Astrocyte (in vitro differentiated cells and primary cell): Measurements from ENCODE around the gene ZNF609. TPM values are rescaled to one million over a fixed set of nuclear protein-coding genes. Genes with fewer than 3 reads are reported as not detected.
A peak's percentile ranks its signal among the peaks of the same experiment; 100 is the strongest.

Experiments
- DNase-seq: peaks from one replicate; pipeline ENCODE4 v3.0.0-alpha.2; 2010; ENCODE audit warnings: low read depth
- FAIRE-seq: peaks from 2 replicates; lab custom pipeline; 2011; peaks lifted over from hg19 to GRCh38; lab: Jason Lieb, UNC
- H2AFZ ChIP-seq: 2 replicates; pipeline ENCODE4 v1.6.0; 2012; ENCODE audit warnings: low read depth, low read length, inconsistent platforms
- H3K27ac ChIP-seq: 2 replicates; pipeline ENCODE4 v1.5.1; 2011; ENCODE audit warnings: low read depth, low read length, inconsistent platforms
- H3K27me3 ChIP-seq: 2 replicates; pipeline ENCODE4 v1.6.0; 2011; ENCODE audit warnings: low read length, inconsistent platforms; ENCODE audit not compliant: insufficient read depth
- H3K36me3 ChIP-seq: 2 replicates; pipeline ENCODE4 v1.5.1; 2011; ENCODE audit warnings: low read length, inconsistent platforms; ENCODE audit not compliant: insufficient read depth
- H3K4me1 ChIP-seq: 2 replicates; pipeline ENCODE4 v1.5.1; 2011; ENCODE audit warnings: low read length, inconsistent platforms; ENCODE audit not compliant: insufficient read depth
- H3K4me2 ChIP-seq: 2 replicates; pipeline ENCODE4 v1.6.0; 2012; ENCODE audit warnings: low read length, inconsistent platforms
- H3K4me3 ChIP-seq: 2 replicates; pipeline ENCODE4 v1.5.1; 2011; ENCODE audit warnings: low read depth, mild to moderate bottlenecking, low read length, inconsistent platforms; ENCODE audit not compliant: insufficient read depth
- H3K79me2 ChIP-seq: 2 replicates; pipeline ENCODE4 v1.6.0; 2012; ENCODE audit warnings: mild to moderate bottlenecking, low read length, inconsistent platforms; ENCODE audit not compliant: insufficient read depth
- H3K9ac ChIP-seq: 2 replicates; pipeline ENCODE4 v1.6.0; 2012; ENCODE audit warnings: mild to moderate bottlenecking, low read length, inconsistent platforms
- H3K9me3 ChIP-seq: 2 replicates; pipeline ENCODE4 v1.5.1; 2012; ENCODE audit warnings: low read depth, mild to moderate bottlenecking, low read length, inconsistent platforms; ENCODE audit not compliant: insufficient read depth
- H4K20me1 ChIP-seq: 2 replicates; pipeline ENCODE4 v1.6.0; 2012; ENCODE audit warnings: low read length, inconsistent platforms; ENCODE audit not compliant: insufficient read depth
- H3K27ac Mint-ChIP-seq: one replicate; pipeline ENCODE4 v1.8.0; 2021; ENCODE audit warnings: mild to moderate bottlenecking, mixed read lengths; ENCODE audit not compliant: unreplicated experiment
- H3K27me3 Mint-ChIP-seq: one replicate; pipeline ENCODE4 v1.8.0; 2021; ENCODE audit warnings: low read depth, mixed read lengths; ENCODE audit not compliant: unreplicated experiment
- H3K36me3 Mint-ChIP-seq: one replicate; pipeline ENCODE4 v1.8.0; 2021; ENCODE audit warnings: low read depth, mixed read lengths; ENCODE audit not compliant: unreplicated experiment
- H3K4me1 Mint-ChIP-seq: one replicate; pipeline ENCODE4 v1.8.0; 2021; ENCODE audit warnings: low read depth, mixed read lengths; ENCODE audit not compliant: unreplicated experiment
- H3K4me3 Mint-ChIP-seq: one replicate; pipeline ENCODE4 v1.8.0; 2021; ENCODE audit warnings: mild to moderate bottlenecking, moderate library complexity, mixed read lengths; ENCODE audit not compliant: unreplicated experiment
- H3K9me3 Mint-ChIP-seq: one replicate; pipeline ENCODE4 v1.8.0; 2021; ENCODE audit warnings: mild to moderate bottlenecking, mixed read lengths; ENCODE audit not compliant: unreplicated experiment
- CTCF ChIP-seq: IDR thresholded peaks from 2 replicates; pipeline ENCODE4 v1.5.1; 2011; ENCODE audit warnings: low read depth, mild to moderate bottlenecking, inconsistent platforms, low read length, moderate library complexity; ENCODE audit not compliant: insufficient read depth
- EZH2 ChIP-seq: IDR thresholded peaks from 2 replicates; pipeline ENCODE4 v1.6.1; 2012; ENCODE audit warnings: mild to moderate bottlenecking, low read length, inconsistent platforms; ENCODE audit not compliant: insufficient read depth
- total RNA-seq: library from RNA; stranded (reverse); gene quantifications from 2 replicates; pipeline ENCODE4 v1.2.1, GENCODE V29; 2021

ZNF609 gene
- total RNA-seq, 1 donor from 2014 or later = 38.5 TPM

DNA sequence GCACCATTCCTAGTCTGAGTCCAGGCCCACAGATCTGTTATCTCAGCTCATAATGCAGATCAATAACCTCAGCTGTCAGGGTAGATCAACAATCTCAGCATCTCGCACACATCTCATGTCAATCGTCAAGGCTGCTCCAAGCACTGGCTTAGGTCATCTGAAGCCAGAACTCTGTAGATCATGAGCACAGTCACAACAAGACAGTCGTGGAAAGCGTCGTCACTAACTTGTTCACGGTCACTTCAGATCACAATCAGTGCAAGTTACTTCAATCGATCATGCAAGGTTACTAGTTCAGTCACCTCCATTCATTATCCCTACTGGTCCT is 243.2 kb downstream of the ZNF609 start:
- Histone ChIP-seq H3K9ac (peak overlapping the region; percentile 79), H4K20me1 (peaks cover 41% of the 10 kb centered on the region), H3K79me2 (peaks cover 44% of the 10 kb centered on the region), H3K4me1 (peaks cover 43% of the 10 kb centered on the region), H2AFZ (peak overlapping the region; percentile 88), H3K27ac (peak overlapping the region; percentile 58), H3K36me3 (no peaks in the 10 kb centered on the region), H3K4me2 (peak overlapping the region; percentile 86), H3K4me3 (peak overlapping the region; percentile 68), H3K9me3 (no peaks in the 10 kb centered on the region), H3K27me3 (no peaks in the 10 kb centered on the region)
- no peaks in the 10 kb centered on the region for H3K36me3 Mint-ChIP-seq
- H3K4me3 Mint-ChIP-seq = peak overlapping the region; percentile 89
- no peaks in the 10 kb centered on the region for H3K9me3 Mint-ChIP-seq
- peak overlapping the region; percentile 30 for H3K27ac Mint-ChIP-seq
- H3K4me1 Mint-ChIP-seq = peaks cover 35% of the 10 kb centered on the region
- FAIRE-seq = peak; percentile 26
- no peak for DNase-seq
- H3K27me3 Mint-ChIP-seq = no peaks in the 10 kb centered on the region
- TF ChIP-seq CTCF = no peak
- TF ChIP-seq EZH2 = no peak

DNA sequence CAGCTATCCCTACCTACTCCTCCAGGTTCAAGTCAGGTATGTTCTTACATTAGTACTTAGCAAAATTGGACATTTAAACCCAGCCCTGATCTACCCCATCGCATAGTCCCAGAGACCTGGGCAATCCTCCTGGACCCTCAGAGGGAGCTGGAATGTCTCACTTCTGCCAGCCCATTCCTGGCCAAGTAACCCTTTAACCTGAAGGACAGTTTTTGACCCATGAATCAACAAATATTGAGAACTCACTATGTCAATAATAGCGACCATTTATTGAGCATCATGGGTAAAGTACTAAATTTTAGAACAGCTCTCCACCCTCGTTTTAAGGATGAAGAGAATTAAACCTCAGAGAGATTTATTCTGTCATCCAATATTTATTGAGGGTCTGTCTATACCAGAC is 244.6 kb downstream of the ZNF609 start:
- H3K9ac ChIP-seq = no peak overlapping the region
- no peaks in the 10 kb centered on the region for H3K27me3 ChIP-seq
- FAIRE-seq = no peak
- Mint-ChIP-seq H3K27me3 (no peaks in the 10 kb centered on the region), H3K4me3 (no peak overlapping the region), H3K4me1 (peaks cover 20% of the 10 kb centered on the region), H3K36me3 (no peaks in the 10 kb centered on the region), H3K27ac (no peak overlapping the region), H3K9me3 (no peaks in the 10 kb centered on the region)
- peaks cover 29% of the 10 kb centered on the region for H3K4me1 ChIP-seq
- H2AFZ ChIP-seq = no peak overlapping the region
- no peaks in the 10 kb centered on the region for H3K9me3 ChIP-seq
- H4K20me1 ChIP-seq = peaks cover 27% of the 10 kb centered on the region
- peaks cover 30% of the 10 kb centered on the region for H3K79me2 ChIP-seq
- H3K4me3 ChIP-seq = no peak overlapping the region
- no peaks in the 10 kb centered on the region for H3K36me3 ChIP-seq
- TF ChIP-seq EZH2 (no peak), CTCF (no peak)
- H3K4me2 ChIP-seq = no peak overlapping the region
- no peak overlapping the region for H3K27ac ChIP-seq
- no peak for DNase-seq

DNA sequence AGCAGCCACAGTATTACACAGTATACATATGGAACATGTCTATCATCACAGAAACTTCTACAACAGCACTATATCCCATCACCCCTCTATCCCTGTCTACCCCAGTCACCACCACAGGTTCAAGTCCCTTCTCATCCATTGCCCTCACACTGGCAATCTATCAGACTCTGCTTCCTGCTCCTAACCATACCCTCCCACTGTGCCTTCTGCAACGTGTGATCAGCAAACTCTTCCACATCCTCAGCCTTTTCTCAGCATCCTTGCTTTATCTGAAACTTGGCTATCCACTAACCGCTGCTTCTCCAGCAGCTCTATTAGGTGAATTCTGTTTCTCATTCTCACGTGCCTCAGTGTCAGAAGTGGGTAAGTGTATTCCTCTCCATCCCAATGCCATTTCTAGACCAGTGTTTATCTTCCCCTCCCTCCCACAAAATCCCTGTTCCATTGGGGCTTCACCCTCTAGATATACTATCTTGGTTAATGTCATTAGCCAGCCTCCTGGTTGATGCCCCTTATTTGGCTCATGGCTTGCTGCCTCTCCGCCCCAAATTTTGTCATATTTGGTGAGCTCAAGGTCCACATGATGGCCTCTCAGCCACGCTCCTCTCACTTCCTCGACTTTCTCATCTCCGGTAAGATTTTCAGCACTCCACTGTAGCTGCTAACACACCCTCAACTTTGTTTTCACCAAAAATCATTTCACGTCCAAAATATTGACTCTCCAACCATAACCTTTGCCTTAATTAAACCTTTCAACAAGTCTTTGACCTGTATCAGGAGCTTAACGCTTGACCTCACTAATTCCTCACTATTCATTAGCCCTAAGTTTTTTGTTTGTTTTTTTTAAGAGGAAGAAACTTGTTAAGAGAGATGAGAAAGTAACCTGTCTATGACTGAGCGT is 245.9 kb downstream of the ZNF609 start:
- peak overlapping the region; percentile 10 for H3K4me3 Mint-ChIP-seq
- no peaks in the 10 kb centered on the region for H3K36me3 Mint-ChIP-seq
- Histone ChIP-seq H3K4me1 (peaks cover 17% of the 10 kb centered on the region), H3K4me3 (no peak overlapping the region), H3K27me3 (no peaks in the 10 kb centered on the region), H3K9me3 (no peaks in the 10 kb centered on the region), H3K36me3 (no peaks in the 10 kb centered on the region), H3K4me2 (no peak overlapping the region), H3K27ac (no peak overlapping the region), H2AFZ (no peak overlapping the region), H4K20me1 (peaks cover 14% of the 10 kb centered on the region), H3K9ac (no peak overlapping the region), H3K79me2 (peaks cover 17% of the 10 kb centered on the region)
- no peaks in the 10 kb centered on the region for H3K9me3 Mint-ChIP-seq
- no peak for FAIRE-seq
- TF ChIP-seq EZH2 = no peak
- no peak for TF ChIP-seq CTCF
- peaks cover 10% of the 10 kb centered on the region for H3K4me1 Mint-ChIP-seq
- no peak overlapping the region for H3K27ac Mint-ChIP-seq
- no peak for DNase-seq
- H3K27me3 Mint-ChIP-seq = no peaks in the 10 kb centered on the region
